ENCODE data around the gene GRIK4.
"Not testable (repeated sequence)": the region's sequence is repeated elsewhere in the genome, so short reads cannot be mapped to it uniquely, and the experiment has no call there.

GRIK4 gene

DNA sequence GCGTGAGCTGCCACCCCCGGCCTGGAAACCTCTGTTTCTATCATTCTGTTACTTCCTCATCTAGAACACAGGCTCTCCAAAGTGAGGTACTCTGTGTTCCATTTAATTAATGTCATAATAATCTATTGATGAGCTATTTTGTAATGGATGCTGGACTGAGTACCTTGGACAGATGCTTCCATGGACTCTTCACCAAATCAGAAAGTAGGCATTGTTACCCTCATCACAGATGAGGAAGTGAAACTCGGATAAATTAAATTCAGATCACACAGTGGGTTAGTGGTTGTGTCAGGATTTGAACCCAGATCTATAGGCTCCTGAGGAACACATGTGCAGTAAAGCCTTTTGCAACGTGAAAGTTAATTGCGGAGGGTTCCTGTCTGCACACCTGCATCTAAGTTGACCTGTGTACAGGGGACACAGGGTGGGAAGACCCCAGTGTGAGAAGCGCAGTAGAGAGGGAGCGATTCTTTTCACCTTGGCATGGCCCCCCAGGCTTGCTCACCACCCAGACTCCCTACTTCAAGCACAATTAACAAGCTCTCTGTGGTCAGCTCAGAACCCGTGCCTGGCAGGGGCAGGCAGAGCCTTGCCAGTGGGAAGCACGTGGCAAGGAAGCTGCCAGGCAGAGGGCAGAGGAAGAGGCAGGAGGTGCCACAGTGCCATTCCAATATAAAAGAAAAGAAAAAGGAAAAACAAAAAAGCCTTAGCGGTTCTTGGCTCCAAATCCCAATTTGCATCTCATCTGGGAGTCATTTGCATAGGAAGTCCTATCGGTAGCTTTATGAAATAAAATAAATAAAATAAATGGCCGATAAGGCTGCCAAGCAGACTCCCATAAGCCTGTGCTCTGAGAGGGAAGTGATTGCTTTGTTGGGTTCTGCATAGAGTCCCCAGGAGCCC lies 239.3 kb downstream of the GRIK4 start:
- no peak for DNase-seq

DNA sequence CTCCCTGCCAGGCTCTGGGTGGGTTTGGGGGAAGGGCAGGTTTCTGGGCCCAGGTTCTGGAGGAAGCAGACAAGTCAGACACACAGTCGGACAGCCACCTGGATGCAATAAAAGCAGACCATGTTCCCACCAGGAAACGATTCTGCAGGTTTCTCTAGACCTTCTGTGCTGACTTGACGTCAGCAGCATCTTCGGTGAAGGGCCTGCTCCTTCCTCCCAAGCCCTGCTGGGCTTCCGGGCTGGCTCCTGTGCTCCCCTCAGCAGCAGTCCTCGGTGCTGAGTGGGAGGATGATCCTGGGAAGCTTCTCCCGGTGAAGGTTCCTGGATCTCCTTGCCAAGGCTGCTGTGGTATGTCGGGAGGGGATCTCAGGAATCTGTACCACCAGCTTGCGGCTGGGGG lies 240.0 kb downstream of the GRIK4 start:
- DNase-seq = no peak

DNA sequence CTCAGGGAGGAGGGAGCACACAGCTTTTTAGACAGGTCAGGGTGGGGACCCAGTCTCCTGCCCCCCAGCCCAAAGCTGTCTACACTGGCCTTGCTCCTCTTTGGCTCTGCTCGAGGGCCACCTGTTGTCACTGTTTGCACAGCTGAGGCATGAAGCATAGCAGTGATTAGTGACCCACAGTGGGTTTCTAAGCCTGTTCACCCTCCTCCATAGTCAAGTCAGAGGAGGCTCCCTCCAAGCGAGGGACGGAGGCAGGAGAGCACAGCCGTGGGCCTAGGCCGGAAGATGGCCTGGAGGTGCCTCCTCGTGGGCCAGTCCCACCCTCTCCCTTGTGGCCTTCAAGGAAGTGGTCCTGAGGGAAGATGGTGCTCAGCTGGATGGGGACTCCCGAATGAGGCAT lies 241.1 kb downstream of the GRIK4 start:
- no peak for DNase-seq

GRCh38 chr11:120756931-120757330 lies 245.4 kb downstream of the GRIK4 start:
- DNase-seq = no peak

- DNase-seq = no peak
Observed at GRCh38 chr11:120759046-120759445, 247.5 kb downstream of the GRIK4 start.

- DNase-seq = not testable (repeated sequence)
Observed at GRCh38 chr11:120765710-120766109, 254.2 kb downstream of the GRIK4 start.

- no peak for DNase-seq
Observed at GRCh38 chr11:120766318-120766717, 254.8 kb downstream of the GRIK4 start.

DNA sequence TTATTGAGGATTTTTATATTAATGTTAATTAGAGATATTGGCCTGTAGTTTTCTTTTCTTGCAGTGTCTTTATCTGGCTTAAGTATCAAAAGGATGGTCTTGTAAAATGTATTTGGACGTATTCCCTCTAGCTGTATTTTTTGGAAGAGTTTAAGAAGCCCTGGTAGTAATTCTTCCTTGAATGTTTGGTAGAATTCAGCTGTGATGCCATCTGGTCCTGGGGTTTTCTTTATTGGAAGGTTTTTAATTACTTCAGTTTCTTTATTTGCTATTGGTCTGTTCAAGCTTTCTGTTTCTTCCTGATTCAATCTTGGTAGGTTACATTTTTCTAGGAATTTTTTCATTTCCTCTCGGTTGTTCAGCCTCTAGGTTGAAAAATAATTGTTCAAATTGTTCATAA lies 257.4 kb downstream of the GRIK4 start:
- no peak for DNase-seq

GRCh38 chr11:120769906-120770305 lies 258.4 kb downstream of the GRIK4 start:
- no peak for DNase-seq

DNA sequence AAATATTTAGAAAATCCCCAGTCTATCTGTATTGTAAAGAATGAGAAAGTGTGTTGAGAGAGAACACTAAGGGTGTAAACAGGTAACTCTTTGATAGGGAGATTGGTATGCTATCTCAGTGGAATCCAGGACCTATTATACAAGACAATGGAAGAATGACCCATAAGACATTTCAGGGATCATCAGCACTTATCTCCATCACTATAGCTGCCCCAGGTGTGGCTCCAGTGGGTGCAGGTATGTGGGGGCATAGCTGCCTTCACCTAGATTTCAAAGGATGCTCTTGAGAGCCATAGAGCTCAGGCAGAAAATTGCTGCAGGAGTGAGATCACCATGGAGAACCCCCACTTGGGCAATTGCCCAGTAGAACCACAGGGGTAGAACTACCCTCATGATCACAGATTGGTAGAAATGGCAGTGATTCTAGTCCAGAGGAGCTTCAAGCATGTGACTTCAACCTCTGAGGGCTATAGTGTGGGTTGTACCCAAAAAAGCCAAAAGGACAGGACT lies 260.1 kb downstream of the GRIK4 start:
- DNase-seq = no peak

DNA sequence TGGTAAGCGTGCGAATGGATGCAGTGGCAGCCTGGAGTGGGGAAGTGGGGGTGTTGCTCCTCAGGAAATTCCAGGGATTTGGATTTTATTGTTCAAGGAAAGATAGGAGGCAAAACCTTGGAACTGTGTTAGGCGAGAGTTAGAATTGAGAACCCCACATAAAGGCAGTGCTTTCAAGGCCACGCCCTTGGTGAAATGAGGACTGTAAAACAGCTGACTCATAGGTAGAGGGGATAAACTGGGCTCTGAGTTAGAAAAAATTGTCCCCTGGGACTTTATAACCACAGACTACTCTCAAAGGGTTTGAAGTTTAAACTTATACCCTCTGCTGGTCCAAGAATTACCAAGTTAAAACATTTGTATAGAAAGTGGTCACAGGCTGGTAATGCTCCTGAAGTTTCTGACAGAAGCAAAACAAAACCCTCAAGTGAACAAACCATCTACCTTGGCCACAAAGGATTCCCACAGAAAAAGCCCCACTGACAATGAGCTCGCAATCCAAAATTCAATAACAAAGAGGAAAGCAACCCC lies 262.0 kb downstream of the GRIK4 start:
- no peak for DNase-seq

DNA sequence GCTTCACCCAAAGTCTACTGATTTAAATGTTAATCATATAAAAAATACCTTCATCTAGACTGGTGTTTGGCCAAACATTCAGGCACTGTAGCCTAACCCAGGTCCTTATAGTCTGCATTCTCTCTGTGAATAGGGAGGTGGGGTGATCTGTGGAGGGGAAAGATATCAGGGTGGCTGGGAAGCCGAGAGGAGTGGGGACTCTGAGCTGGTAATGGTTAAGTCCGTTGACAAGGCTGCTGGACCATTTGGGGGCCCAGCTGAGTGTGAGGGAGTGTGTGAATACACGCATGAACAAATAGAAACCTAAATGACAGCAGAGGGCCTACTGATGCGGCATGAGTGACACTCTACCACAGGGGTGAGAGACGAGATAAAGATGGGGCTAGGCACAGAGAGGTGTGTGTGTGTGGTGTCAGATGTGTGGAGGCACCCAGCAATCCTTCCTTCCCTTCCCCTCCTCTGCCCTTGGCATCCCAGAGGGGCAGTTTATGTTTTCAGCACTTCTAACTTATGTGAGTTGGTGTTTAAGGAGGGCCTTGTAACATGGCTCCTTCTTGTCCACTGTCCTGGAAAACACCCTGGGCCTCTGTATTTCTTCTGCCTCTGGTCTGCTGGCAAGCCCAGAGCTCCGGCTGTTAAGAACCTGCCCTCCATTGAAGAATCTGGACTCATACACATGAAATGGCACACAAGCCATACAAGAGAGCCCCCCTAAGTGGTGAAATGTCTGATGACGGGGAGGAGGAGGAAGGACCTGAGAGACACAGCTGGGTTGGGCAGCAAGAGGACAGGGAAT lies 263.2 kb downstream of the GRIK4 start:
- no peak for DNase-seq

DNA sequence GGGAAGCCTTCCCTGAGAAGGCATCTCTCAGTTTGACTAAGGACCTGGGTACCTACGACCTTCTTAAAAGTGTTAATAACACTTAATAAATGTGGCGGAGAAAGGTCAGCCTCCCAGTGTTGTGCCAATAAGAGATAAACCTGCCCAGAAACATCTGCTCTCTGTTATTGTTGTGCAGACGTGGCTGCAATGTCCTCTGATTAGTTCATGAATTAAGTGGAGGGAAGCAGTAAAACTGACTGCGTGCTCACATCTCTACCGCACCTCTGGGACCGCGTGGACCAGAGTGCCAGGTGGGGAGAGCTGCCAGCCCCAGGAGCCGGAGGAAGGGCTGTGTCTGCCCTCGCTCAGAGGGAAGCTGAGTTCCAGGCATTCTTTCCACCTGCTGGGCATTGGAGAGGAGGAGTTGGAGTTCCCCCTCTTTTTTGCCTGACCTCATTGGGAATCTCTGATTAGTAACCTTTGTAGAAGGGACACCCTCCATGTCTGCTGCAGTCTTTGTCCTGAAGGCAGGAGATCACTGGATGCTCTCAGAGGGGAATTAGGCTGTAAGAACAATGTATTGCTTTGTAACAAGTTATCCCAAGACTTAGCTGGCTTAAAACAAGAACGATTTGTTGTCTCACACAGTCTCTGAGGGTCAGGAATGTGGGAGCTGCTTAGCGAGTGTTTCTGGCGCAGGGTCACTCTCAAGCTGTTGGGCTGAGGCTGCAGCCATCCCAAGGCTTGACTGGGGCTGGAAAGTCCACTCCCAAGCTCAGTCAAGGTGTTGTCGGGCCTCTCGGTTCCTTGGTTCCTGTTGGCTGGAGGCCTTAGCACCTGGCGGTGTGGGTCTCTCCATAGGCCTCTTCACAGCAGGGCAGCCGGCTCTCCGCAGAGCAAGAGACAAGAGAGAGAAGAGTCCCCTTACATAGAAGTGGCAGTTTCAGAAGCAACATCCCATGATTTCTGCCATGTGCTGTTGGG lies 264.7 kb downstream of the GRIK4 start:
- no peak for DNase-seq

DNA sequence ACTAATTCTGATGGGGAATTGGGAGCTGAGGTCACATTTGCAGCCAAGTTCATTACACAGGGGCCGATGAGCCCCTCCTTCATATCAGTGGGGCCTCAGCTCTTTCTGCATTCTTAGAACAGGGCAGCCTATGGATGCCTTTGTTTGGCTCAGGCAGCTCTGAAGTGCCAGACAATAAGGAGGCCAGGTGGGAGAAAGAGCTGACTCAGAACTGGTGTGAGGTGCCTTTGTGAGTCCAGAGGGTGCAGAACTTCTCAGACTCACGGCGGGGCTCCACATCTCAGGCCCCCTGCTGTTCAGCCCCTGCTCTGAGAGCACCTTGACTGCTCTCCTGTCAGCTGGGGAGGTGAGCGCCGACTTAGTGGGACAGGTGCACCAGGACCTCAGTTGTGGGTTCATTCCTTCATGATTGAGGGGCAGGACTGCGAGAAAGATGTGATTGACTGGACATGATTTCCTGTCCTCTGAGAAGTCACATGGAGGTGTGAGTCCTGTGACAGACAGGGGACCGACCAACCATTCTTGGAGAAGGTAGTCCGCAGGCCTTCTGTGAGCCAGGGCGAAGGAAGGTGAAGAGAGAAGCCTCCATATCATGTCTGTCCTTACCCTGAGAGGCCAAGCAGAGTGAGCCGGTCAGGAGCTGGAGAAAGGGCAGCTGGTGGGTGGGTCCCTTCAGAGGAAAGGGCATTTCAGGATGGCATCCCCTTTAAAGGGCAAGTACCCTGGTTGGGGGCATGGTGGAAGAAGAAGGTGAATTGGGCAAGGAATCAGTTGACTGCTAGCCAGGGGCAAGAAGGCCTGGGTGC lies 267.3 kb downstream of the GRIK4 start:
- DNase-seq = no peak

GRCh38 chr11:120780239-120780638 lies 268.7 kb downstream of the GRIK4 start:
- DNase-seq = no peak

DNA sequence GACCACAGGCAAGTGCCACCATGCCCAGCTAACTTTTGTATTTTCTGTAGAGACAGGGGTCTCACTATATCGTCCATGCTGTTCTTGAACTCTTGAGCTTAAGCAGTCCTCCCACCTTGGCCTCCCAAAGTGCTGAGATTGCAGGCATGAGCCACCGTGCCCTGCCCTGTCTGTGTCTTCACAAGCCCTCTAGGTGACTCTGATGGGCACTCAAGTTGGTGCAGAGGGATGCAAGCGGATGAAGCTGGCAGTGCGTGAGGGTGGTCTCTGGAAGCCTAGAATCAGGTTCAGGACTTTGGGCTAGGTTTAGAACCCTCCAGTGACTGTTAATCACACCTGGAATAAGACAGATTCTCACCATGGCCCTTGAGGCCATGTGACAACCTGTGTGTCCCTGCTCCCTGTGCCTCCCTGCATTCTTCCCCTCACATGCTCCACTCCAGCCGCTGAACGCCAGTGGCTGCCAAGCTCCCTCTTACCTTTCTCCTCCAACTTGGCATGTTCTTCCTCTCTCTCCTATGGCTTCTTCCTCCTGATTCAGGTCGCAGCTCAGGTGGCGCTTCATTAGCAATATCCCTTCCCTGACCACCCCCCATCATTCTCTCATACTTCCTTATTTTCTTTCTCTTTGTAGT lies 270.1 kb downstream of the GRIK4 start:
- DNase-seq = no peak

DNA sequence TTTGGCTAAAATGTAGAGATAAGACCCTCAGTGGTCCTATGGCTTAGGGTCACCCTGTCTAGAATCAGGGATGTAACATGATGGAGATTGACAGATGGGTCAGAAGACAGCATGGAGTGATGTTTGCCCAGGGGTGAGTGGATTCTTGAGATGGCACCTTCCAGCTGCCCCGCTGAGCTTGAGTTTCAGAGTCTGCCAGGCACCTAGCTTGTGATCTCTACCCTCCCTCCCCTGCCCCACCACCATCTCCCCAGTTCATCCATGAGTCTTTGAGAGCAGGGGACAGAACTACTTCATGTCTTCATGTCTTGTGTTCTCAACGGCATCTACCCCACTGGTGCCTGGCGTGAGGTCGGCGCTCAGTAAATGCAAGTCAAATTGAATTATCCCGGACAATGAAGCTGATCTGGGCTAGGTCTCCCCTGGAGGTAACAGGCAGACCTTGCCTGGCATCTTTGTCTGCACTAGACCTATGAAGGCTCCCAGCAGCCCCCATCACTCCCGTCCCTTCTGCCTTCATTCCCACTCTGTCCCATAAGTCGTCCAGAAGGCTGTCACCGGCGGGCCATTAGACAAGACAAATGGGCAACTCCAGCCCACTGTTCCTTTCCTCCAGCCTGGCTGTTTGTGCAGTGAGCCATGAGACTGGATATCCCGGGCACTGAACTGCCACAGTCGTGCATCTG lies 273.2 kb downstream of the GRIK4 start:
- no peak for DNase-seq

DNA sequence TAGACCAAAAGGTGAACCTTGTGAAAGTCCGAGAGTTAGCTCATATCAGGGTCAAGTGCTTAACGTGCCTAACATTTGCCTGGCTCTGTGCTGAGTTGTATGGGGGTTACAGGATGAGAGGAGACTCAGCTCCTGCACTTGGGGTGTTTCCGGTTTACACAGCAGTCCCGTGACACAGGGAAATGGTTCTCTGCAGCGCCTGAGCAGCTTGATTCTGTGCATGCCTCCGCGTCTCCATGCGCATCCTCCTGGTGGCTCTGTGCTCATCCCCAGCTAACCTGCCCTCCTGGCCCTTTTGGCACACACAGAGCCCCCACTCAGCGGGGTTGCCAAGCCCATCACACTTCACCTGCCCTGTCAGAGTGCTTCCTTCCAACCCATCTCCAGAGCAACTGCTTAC lies 274.0 kb downstream of the GRIK4 start:
- no peak for DNase-seq

- no peak for DNase-seq
Observed at GRCh38 chr11:120786206-120786735, 274.7 kb downstream of the GRIK4 start.

DNA sequence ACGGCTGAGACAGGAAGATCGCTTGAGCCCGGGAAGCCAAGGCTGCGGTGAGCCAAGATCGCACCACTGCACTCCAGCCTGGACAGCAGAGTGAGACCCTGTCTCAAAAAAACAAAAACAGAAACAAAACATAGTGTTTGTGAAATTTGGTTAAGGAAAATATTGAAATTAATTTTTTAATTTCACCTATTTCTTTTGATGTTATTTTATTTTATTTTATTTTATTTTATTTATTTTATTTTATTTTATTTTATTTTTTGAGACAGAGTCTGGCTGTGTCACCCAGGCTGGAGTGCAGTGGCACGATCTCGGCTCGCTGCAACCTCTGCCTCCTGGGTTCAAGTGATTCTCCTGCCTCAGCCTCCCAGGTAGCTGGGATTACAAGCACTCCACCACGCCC lies 275.7 kb downstream of the GRIK4 start:
- DNase-seq = not testable (repeated sequence)

All from activated effector memory CD4-positive, alpha-beta T cell treated with Interleukin-2 at 50 U/mL for 16 hours (primary cell).